HEK293 (cell line): ENCODE data around the gene NMRK2.

Source experiments
- ATF2 ChIP-seq: fragments of 450-650 bp; formaldehyde crosslinking; IDR thresholded peaks from 2 replicates; pipeline ENCODE4 v1.5.1; 2016; ENCODE audit warnings: missing biosample characterization, missing genetic modification characterization, low read depth
- HOXA7 ChIP-seq: sonication (generic); formaldehyde crosslinking; IDR thresholded peaks from 2 replicates; pipeline ENCODE4 v1.8.1; 2022; ENCODE audit warnings: missing genetic modification reagents, borderline replicate concordance
- KLF10 ChIP-seq: fragments of 450-650 bp; IDR thresholded peaks from 2 replicates; pipeline ENCODE4 v1.5.1; 2018; ENCODE audit warnings: missing biosample characterization, mild to moderate bottlenecking, missing genetic modification characterization
- KLF17 ChIP-seq: fragments of 450-650 bp; formaldehyde crosslinking; IDR thresholded peaks from 2 replicates; pipeline ENCODE4 v1.5.1; 2016; ENCODE audit warnings: missing biosample characterization, missing genetic modification characterization
- PRDM2 ChIP-seq: fragments of 450-650 bp; formaldehyde crosslinking; IDR thresholded peaks from 2 replicates; pipeline ENCODE4 v1.5.1; 2016; ENCODE audit warnings: missing biosample characterization, missing genetic modification characterization, borderline replicate concordance
- SCRT2 ChIP-seq: fragments of 450-650 bp; formaldehyde crosslinking; IDR thresholded peaks from 2 replicates; pipeline ENCODE4 v1.5.1; 2016; ENCODE audit warnings: missing biosample characterization, missing genetic modification characterization
- YY2 ChIP-seq: fragments of 450-650 bp; formaldehyde crosslinking; IDR thresholded peaks from 2 replicates; pipeline ENCODE4 v1.5.1; 2016; ENCODE audit warnings: missing biosample characterization, missing genetic modification characterization
- ZBTB1 ChIP-seq: fragments of 450-650 bp; formaldehyde crosslinking; IDR thresholded peaks from 2 replicates; pipeline ENCODE4 v1.5.1; 2016; ENCODE audit warnings: missing biosample characterization, missing genetic modification characterization
- ZBTB6 ChIP-seq: fragments of 450-650 bp; formaldehyde crosslinking; IDR thresholded peaks from 2 replicates; pipeline ENCODE4 v1.5.1; 2017; ENCODE audit warnings: missing biosample characterization, missing genetic modification characterization
- ZFP37 ChIP-seq: fragments of 450-650 bp; formaldehyde crosslinking; IDR thresholded peaks from 2 replicates; pipeline ENCODE4 v1.5.1; 2016; ENCODE audit warnings: missing biosample characterization, missing genetic modification characterization
- ZNF121 ChIP-seq: fragments of 450-650 bp; formaldehyde crosslinking; IDR thresholded peaks from 2 replicates; pipeline ENCODE4 v1.5.1; 2016; ENCODE audit warnings: missing biosample characterization, missing genetic modification characterization
- ZNF2 ChIP-seq: fragments of 450-650 bp; formaldehyde crosslinking; IDR thresholded peaks from 2 replicates; pipeline ENCODE4 v1.5.1; 2016; ENCODE audit warnings: missing biosample characterization, missing genetic modification characterization
- ZNF23 ChIP-seq: fragments of 450-650 bp; formaldehyde crosslinking; IDR thresholded peaks from 2 replicates; pipeline ENCODE4 v1.5.1; 2016; ENCODE audit warnings: missing biosample characterization, missing genetic modification characterization, borderline replicate concordance
- ZNF266 ChIP-seq: fragments of 450-650 bp; formaldehyde crosslinking; IDR thresholded peaks from 2 replicates; pipeline ENCODE4 v1.5.1; 2016; ENCODE audit warnings: missing biosample characterization, missing genetic modification characterization, low read depth
- ZNF404 ChIP-seq: fragments of 450-650 bp; formaldehyde crosslinking; IDR thresholded peaks from 2 replicates; pipeline ENCODE4 v1.5.1; 2017; ENCODE audit warnings: missing biosample characterization, missing genetic modification characterization
- ZNF580 ChIP-seq: fragments of 450-650 bp; formaldehyde crosslinking; IDR thresholded peaks from 2 replicates; pipeline ENCODE4 v1.5.1; 2016; ENCODE audit warnings: missing biosample characterization, missing genetic modification characterization
- ZNF610 ChIP-seq: fragments of 450-650 bp; formaldehyde crosslinking; IDR thresholded peaks from 2 replicates; pipeline ENCODE4 v1.5.1; 2016; ENCODE audit warnings: missing biosample characterization, missing genetic modification characterization, borderline replicate concordance
- ZNF639 ChIP-seq: fragments of 450-650 bp; formaldehyde crosslinking; IDR thresholded peaks from 2 replicates; pipeline ENCODE4 v1.5.1; 2016; ENCODE audit warnings: missing biosample characterization, missing genetic modification characterization
- ZNF692 ChIP-seq: fragments of 450-650 bp; formaldehyde crosslinking; IDR thresholded peaks from 2 replicates; pipeline ENCODE4 v1.5.1; 2016; ENCODE audit warnings: missing biosample characterization, missing genetic modification characterization
- ZNF837 ChIP-seq: fragments of 450-650 bp; formaldehyde crosslinking; IDR thresholded peaks from 2 replicates; pipeline ENCODE4 v1.5.1; 2016; ENCODE audit warnings: missing biosample characterization, missing genetic modification characterization
- ZNF843 ChIP-seq: fragments of 450-650 bp; formaldehyde crosslinking; IDR thresholded peaks from 2 replicates; pipeline ENCODE4 v1.5.1; 2016; ENCODE audit warnings: missing biosample characterization, missing genetic modification characterization
- ZSCAN16 ChIP-seq: fragments of 450-650 bp; formaldehyde crosslinking; IDR thresholded peaks from 2 replicates; pipeline ENCODE4 v1.5.1; 2016; ENCODE audit warnings: missing biosample characterization, missing genetic modification characterization
- ZSCAN18 ChIP-seq: fragments of 450-650 bp; formaldehyde crosslinking; IDR thresholded peaks from 2 replicates; pipeline ENCODE4 v1.5.1; 2016; ENCODE audit warnings: missing biosample characterization, missing genetic modification characterization
- ZSCAN30 ChIP-seq: fragments of 450-650 bp; IDR thresholded peaks from 2 replicates; pipeline ENCODE4 v1.5.1; 2018; ENCODE audit warnings: missing biosample characterization, mild to moderate bottlenecking, missing genetic modification characterization, moderate library complexity

NMRK2 gene

GRCh38 chr19:3984908-3985642 lies 52.2 kb downstream of the NMRK2 start, which contains the start of gene EEF2 (continued):
- 0 out of 2 replicates have a peak, but pooled peaks have one; percentile 87 for TF ChIP-seq ZSCAN18 (tag by site-specific recombination)
- no peak for TF ChIP-seq ZNF23 (tag by site-specific recombination)
- TF ChIP-seq HOXA7: no peak
- 0 out of 2 replicates have a peak, but pooled peaks have one; percentile 23 for TF ChIP-seq ZBTB1 (tag by site-specific recombination)
- TF ChIP-seq ZNF692 (tag by site-specific recombination): peak; percentile 80; the same call in 1 of the 2 replicates
- no peak for TF ChIP-seq PRDM2 (tag by site-specific recombination)
- TF ChIP-seq ZNF404 (tag by site-specific recombination): no peak
- TF ChIP-seq KLF10 (tag by site-specific recombination): peak; percentile 85
- TF ChIP-seq ZNF2 (tag by site-specific recombination): peak; percentile 87
- 0 out of 2 replicates have a peak, but pooled peaks have one; percentile 35 for TF ChIP-seq ZNF580 (tag by site-specific recombination)
- TF ChIP-seq ZNF837 (tag by site-specific recombination): no peak
- TF ChIP-seq ATF2: peak; percentile 95
- peak; percentile 96 for TF ChIP-seq YY2 (tag by site-specific recombination)
- peak; percentile 88 for TF ChIP-seq ZSCAN30 (tag by site-specific recombination)
- TF ChIP-seq ZNF266 (tag by site-specific recombination): 0 out of 2 replicates have a peak, but pooled peaks have one; percentile 15
- TF ChIP-seq ZNF121 (tag by site-specific recombination): peak; percentile 21; the same call in 1 of the 2 replicates
- peak; percentile 90 for TF ChIP-seq ZFP37 (tag by site-specific recombination)
- TF ChIP-seq ZNF610 (tag by site-specific recombination): peak; percentile 11; the same call in 1 of the 2 replicates
- peak; percentile 31; the same call in 1 of the 2 replicates for TF ChIP-seq SCRT2 (tag by site-specific recombination)
- 0 out of 2 replicates have a peak, but pooled peaks have one; percentile 57 for TF ChIP-seq ZSCAN16 (tag by site-specific recombination)
- peak; percentile 85 for TF ChIP-seq ZBTB6 (tag by site-specific recombination)
- TF ChIP-seq ZNF639: 0 out of 2 replicates have a peak, but pooled peaks have one; percentile 42
- TF ChIP-seq ZNF843: 0 out of 2 replicates have a peak, but pooled peaks have one; percentile 49
- peak; percentile 93 for TF ChIP-seq KLF17
